MM.1S (cell line): ENCODE data around the gene REXO4.

Experiments used
- DNase-seq: peaks from one replicate; pipeline ENCODE4 v3.0.0-alpha.2; 2015
- H2AFZ ChIP-seq: fragments of 300-600 bp; sonication (generic); 2 replicates; pipeline ENCODE4 v1.6.0; 2016; ENCODE audit warnings: antibody characterized with exemption, low read length
- H3F3A ChIP-seq: fragments of 300-600 bp; sonication (generic); 2 replicates; pipeline ENCODE4 v1.6.1; 2016; ENCODE audit warnings: mild to moderate bottlenecking, antibody characterized with exemption, low read length, moderate library complexity, mixed read lengths; ENCODE audit not compliant: insufficient read depth
- H3K27ac ChIP-seq: fragments of 300-600 bp; sonication (generic); 2 replicates; pipeline ENCODE4 v1.5.1; 2016; ENCODE audit warnings: mild to moderate bottlenecking, low read length
- H3K27me3 ChIP-seq: fragments of 300-600 bp; sonication (generic); replicated peaks from 2 replicates; pipeline ENCODE4 v1.6.0; 2016; ENCODE audit warnings: low read length; ENCODE audit not compliant: insufficient read depth
- H3K36me3 ChIP-seq: fragments of 300-600 bp; sonication (generic); replicated peaks from 2 replicates; pipeline ENCODE4 v1.6.1; 2016; ENCODE audit warnings: mild to moderate bottlenecking, low read length, mixed read lengths; ENCODE audit not compliant: insufficient read depth
- H3K4me1 ChIP-seq: fragments of 300-600 bp; sonication (generic); 2 replicates; pipeline ENCODE4 v1.6.1; 2016; ENCODE audit warnings: low read length, mixed read lengths
- H3K4me2 ChIP-seq: fragments of 300-600 bp; sonication (generic); 2 replicates; pipeline ENCODE4 v1.6.0; 2016; ENCODE audit warnings: low read depth, low read length
- H3K4me3 ChIP-seq: fragments of 300-600 bp; sonication (generic); 2 replicates; pipeline ENCODE4 v1.5.1; 2016; ENCODE audit warnings: low read length, mixed read lengths
- H3K79me2 ChIP-seq: fragments of 300-600 bp; sonication (generic); 2 replicates; pipeline ENCODE4 v1.6.1; 2016; ENCODE audit warnings: mixed run types, low read length, mixed read lengths
- H3K9ac ChIP-seq: fragments of 300-600 bp; sonication (generic); 2 replicates; pipeline ENCODE4 v1.6.1; 2016; ENCODE audit warnings: low read length, mixed read lengths
- H3K9me2 ChIP-seq: fragments of 300-600 bp; sonication (generic); replicated peaks from 2 replicates; pipeline ENCODE4 v1.6.1; 2016; ENCODE audit warnings: mild to moderate bottlenecking, low read length, mixed read lengths; ENCODE audit not compliant: insufficient read depth
- H3K9me3 ChIP-seq: fragments of 300-600 bp; sonication (generic); replicated peaks from 2 replicates; pipeline ENCODE4 v1.6.1; 2016; ENCODE audit warnings: mild to moderate bottlenecking, low read length, mixed read lengths; ENCODE audit not compliant: insufficient read depth
- H4K20me1 ChIP-seq: fragments of 300-600 bp; sonication (generic); 2 replicates; pipeline ENCODE4 v1.6.1; 2016; ENCODE audit warnings: mild to moderate bottlenecking, low read length, moderate library complexity, mixed read lengths; ENCODE audit not compliant: insufficient read depth
- EZH2 ChIP-seq: fragments of 300-600 bp; sonication (generic); optimal IDR thresholded peaks from 2 replicates; pipeline ENCODE3; 2017; ENCODE audit warnings: low read depth, mild to moderate bottlenecking, antibody characterized with exemption, low read length, mixed read lengths
- EZH2phosphoT487 ChIP-seq: fragments of 300-600 bp; sonication (generic); IDR thresholded peaks from 2 replicates; pipeline ENCODE4 v1.6.1; 2018; ENCODE audit warnings: antibody characterized with exemption, low read length
- TF ChIP-seq, protein P1 (sequence below): fragments of 300-600 bp; sonication (generic); IDR thresholded peaks from 2 replicates; pipeline ENCODE4 v1.5.1; 2016; ENCODE audit warnings: antibody characterized with exemption, low read length, mixed read lengths

Gene REXO4

DNA sequence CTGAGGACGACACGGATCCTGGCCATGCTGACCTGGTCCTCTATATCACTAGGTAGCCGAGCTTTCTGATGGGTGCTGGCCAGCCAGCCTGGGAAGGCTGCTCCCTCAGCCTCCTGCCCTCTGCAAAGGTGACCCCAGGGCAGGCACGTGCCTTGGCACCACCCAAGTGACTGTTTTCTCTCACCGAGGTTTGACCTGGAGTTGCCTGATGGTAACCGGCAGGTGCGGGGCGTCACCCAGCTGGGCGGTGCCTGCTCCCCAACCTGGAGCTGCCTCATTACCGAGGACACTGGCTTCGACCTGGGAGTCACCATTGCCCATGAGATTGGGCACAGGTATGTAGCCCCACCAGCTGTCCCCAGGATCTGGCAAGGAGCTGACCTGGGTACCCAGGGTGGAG lies 8.2 kb upstream of the REXO4 start:
- Histone ChIP-seq H3K9ac (no peak overlapping the region), H2AFZ (no peak overlapping the region), H3K9me3 (no peaks in the 10 kb centered on the region), H4K20me1 (no peaks in the 10 kb centered on the region), H3K27me3 (peaks cover 66% of the 10 kb centered on the region), H3K4me1 (no peaks in the 10 kb centered on the region), H3K36me3 (no peaks in the 10 kb centered on the region), H3K4me2 (no peak overlapping the region), H3K27ac (no peak overlapping the region), H3K79me2 (no peaks in the 10 kb centered on the region), H3K4me3 (no peak overlapping the region), H3F3A (no peaks in the 10 kb centered on the region), H3K9me2 (no peaks in the 10 kb centered on the region)
- TF ChIP-seq, protein P1, sequence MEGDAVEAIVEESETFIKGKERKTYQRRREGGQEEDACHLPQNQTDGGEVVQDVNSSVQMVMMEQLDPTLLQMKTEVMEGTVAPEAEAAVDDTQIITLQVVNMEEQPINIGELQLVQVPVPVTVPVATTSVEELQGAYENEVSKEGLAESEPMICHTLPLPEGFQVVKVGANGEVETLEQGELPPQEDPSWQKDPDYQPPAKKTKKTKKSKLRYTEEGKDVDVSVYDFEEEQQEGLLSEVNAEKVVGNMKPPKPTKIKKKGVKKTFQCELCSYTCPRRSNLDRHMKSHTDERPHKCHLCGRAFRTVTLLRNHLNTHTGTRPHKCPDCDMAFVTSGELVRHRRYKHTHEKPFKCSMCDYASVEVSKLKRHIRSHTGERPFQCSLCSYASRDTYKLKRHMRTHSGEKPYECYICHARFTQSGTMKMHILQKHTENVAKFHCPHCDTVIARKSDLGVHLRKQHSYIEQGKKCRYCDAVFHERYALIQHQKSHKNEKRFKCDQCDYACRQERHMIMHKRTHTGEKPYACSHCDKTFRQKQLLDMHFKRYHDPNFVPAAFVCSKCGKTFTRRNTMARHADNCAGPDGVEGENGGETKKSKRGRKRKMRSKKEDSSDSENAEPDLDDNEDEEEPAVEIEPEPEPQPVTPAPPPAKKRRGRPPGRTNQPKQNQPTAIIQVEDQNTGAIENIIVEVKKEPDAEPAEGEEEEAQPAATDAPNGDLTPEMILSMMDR = no peak
- TF ChIP-seq EZH2phosphoT487 (no peak), EZH2 (no peak)
- no peak for DNase-seq

DNA sequence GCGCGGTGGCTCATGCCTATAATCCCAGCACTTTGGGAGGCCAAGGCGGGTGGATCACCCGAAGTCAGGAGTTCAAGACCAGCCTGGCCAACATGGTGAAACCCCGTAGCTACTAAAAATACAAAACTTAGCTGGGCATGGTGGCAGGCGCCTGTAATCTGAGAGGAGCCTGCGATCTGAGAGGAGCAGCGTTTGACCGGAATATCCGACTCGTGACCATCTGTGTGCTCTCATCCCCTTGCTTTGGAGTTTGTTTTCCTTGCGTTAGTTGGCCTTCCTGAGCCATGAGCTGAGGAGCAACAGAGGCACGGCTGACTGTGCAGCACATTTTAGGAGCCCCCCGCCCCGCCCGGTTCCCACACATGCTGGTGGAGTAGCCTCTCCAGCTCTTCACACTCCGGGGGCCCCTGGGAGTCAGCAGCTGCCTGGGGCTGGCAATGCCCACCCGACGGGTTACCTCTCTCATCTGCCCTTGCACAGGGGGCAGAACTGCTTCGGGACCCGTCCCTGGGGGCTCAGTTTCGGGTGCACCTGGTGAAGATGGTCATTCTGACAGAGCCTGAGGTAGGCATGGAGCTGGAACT lies 7.3 kb upstream of the REXO4 start:
- 0 out of 2 replicates have a peak, but pooled peaks cover 3% of the 10 kb centered on the region for H3F3A ChIP-seq
- DNase-seq = no peak
- H3K4me1 ChIP-seq = 0 out of 2 replicates have a peak, but pooled peaks cover 4% of the 10 kb centered on the region
- H3K4me2 ChIP-seq = no peak overlapping the region
- no peak for TF ChIP-seq EZH2
- no peak for TF ChIP-seq EZH2phosphoT487
- TF ChIP-seq, protein P1 = no peak
- no peaks in the 10 kb centered on the region for H3K9me3 ChIP-seq
- H3K9me2 ChIP-seq = no peaks in the 10 kb centered on the region
- H3K9ac ChIP-seq = no peak overlapping the region
- no peaks in the 10 kb centered on the region for H4K20me1 ChIP-seq
- no peaks in the 10 kb centered on the region for H3K79me2 ChIP-seq
- H3K4me3 ChIP-seq = no peak overlapping the region
- H2AFZ ChIP-seq = no peak overlapping the region
- H3K27me3 ChIP-seq = peaks cover 63% of the 10 kb centered on the region
- H3K36me3 ChIP-seq = no peaks in the 10 kb centered on the region
- no peak overlapping the region for H3K27ac ChIP-seq

DNA sequence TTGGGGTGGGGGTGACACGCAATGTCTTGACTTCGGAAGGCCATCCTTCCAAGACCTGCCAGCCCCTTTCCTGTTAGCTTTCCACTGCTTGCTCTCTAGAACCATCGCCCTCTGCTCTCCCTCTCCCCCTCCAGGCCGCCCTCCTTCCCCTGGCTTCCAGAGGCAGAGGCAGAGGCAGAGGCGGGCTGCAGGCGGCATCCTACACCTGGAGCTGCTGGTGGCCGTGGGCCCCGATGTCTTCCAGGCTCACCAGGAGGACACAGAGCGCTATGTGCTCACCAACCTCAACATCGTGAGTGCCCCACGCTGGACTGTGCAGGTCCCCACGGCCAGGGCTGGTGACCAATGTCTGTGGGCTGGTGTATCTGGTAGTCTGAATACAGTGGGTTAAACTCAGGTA lies 6.4 kb upstream of the REXO4 start:
- Histone ChIP-seq H3K27ac (no peak overlapping the region), H3K9ac (no peak overlapping the region), H3K4me1 (0 out of 2 replicates have a peak, but pooled peaks cover 4% of the 10 kb centered on the region), H2AFZ (no peak overlapping the region), H3K9me2 (no peaks in the 10 kb centered on the region), H3K4me3 (no peak overlapping the region), H3K9me3 (no peaks in the 10 kb centered on the region), H4K20me1 (no peaks in the 10 kb centered on the region), H3K79me2 (no peaks in the 10 kb centered on the region), H3K4me2 (no peak overlapping the region), H3F3A (0 out of 2 replicates have a peak, but pooled peaks cover 3% of the 10 kb centered on the region), H3K36me3 (no peaks in the 10 kb centered on the region), H3K27me3 (peaks cover 55% of the 10 kb centered on the region)
- no peak for DNase-seq
- TF ChIP-seq, protein P1 = no peak
- TF ChIP-seq EZH2 (no peak), EZH2phosphoT487 (no peak)
